HG03039 (cell line): Measurements from ENCODE around the gene UEVLD.

Source experiments
- ATAC-seq: cut with Tn5 transposase; IDR thresholded peaks from one replicate; pipeline ENCODE4 v1.9.1; 2021; ENCODE audit warnings: mild to moderate bottlenecking, moderate library complexity; ENCODE audit not compliant: unreplicated experiment

UEVLD gene

GRCh38 chr11:18502352-18502751 is 86.2 kb downstream of the UEVLD start:
- ATAC-seq = no peak

- ATAC-seq = no peak
These were observed 86.9 kb downstream of the UEVLD start for GRCh38 chr11:18501629-18502028.

- no peak for ATAC-seq
These were observed 90.5 kb downstream of the UEVLD start for GRCh38 chr11:18498039-18498438.

GRCh38 chr11:18495703-18496102 is 92.8 kb downstream of the UEVLD start:
- no peak for ATAC-seq

- no peak for ATAC-seq
These were observed 93.3 kb downstream of the UEVLD start for GRCh38 chr11:18495271-18495670.

GRCh38 chr11:18493310-18493709 is 95.2 kb downstream of the UEVLD start:
- no peak for ATAC-seq

- no peak for ATAC-seq
These were observed 95.6 kb downstream of the UEVLD start for GRCh38 chr11:18492888-18493287.

- ATAC-seq = no peak
These were observed 96.6 kb downstream of the UEVLD start for GRCh38 chr11:18491924-18492323.

GRCh38 chr11:18490736-18491485 is 97.6 kb downstream of the UEVLD start:
- no peak for ATAC-seq

GRCh38 chr11:18490319-18490718 is 98.2 kb downstream of the UEVLD start:
- no peak for ATAC-seq

- no peak for ATAC-seq
These were observed 102.5 kb downstream of the UEVLD start for GRCh38 chr11:18485913-18486528.
